HL-60 (cell line): ENCODE results near the gene TP73.

ENCODE experiments used
- POLR2AphosphoS5 ChIP-seq: IDR thresholded peaks from 2 replicates; pipeline ENCODE4 v1.6.1; 2012; ENCODE audit warnings: low read depth
- SPI1 ChIP-seq: IDR thresholded peaks from 2 replicates; pipeline ENCODE4 v1.6.1; 2012; ENCODE audit warnings: low read depth, mild to moderate bottlenecking, borderline replicate concordance
- TF ChIP-seq, protein P1 (sequence below): IDR thresholded peaks from one replicate; pipeline ENCODE4 v1.5.1; 2011; ENCODE audit warnings: low read length, control low read depth, inconsistent platforms; ENCODE audit not compliant: insufficient read depth
- TF ChIP-seq, protein P2 (sequence below): IDR thresholded peaks from 2 replicates; pipeline ENCODE4 v1.6.1; 2012; ENCODE audit warnings: low read depth; ENCODE audit not compliant: insufficient replicate concordance

DNA sequence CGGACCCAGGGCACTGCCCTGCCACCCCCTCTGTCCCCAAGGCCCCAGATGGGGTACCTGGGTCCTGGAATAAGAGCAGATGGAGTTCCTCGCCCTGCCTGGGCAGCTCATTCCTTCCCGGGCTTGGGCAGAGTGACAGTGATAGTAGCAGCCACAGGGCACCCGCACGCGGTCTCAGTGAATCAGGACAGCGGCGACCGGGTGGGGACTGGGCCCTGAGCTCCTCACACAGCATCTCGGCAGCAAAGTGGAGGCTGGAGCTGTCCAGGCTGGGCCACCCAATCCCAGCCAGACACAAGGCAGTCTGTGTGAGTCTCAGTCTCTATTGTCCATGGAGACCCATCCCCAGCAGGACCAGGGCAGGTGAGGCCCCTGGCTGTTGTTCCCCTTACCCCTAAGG, 62.5 kb downstream of the TP73 start:
- TF ChIP-seq, protein P1, sequence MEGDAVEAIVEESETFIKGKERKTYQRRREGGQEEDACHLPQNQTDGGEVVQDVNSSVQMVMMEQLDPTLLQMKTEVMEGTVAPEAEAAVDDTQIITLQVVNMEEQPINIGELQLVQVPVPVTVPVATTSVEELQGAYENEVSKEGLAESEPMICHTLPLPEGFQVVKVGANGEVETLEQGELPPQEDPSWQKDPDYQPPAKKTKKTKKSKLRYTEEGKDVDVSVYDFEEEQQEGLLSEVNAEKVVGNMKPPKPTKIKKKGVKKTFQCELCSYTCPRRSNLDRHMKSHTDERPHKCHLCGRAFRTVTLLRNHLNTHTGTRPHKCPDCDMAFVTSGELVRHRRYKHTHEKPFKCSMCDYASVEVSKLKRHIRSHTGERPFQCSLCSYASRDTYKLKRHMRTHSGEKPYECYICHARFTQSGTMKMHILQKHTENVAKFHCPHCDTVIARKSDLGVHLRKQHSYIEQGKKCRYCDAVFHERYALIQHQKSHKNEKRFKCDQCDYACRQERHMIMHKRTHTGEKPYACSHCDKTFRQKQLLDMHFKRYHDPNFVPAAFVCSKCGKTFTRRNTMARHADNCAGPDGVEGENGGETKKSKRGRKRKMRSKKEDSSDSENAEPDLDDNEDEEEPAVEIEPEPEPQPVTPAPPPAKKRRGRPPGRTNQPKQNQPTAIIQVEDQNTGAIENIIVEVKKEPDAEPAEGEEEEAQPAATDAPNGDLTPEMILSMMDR: no peak
- no peak for TF ChIP-seq POLR2AphosphoS5
- TF ChIP-seq, protein P2, sequence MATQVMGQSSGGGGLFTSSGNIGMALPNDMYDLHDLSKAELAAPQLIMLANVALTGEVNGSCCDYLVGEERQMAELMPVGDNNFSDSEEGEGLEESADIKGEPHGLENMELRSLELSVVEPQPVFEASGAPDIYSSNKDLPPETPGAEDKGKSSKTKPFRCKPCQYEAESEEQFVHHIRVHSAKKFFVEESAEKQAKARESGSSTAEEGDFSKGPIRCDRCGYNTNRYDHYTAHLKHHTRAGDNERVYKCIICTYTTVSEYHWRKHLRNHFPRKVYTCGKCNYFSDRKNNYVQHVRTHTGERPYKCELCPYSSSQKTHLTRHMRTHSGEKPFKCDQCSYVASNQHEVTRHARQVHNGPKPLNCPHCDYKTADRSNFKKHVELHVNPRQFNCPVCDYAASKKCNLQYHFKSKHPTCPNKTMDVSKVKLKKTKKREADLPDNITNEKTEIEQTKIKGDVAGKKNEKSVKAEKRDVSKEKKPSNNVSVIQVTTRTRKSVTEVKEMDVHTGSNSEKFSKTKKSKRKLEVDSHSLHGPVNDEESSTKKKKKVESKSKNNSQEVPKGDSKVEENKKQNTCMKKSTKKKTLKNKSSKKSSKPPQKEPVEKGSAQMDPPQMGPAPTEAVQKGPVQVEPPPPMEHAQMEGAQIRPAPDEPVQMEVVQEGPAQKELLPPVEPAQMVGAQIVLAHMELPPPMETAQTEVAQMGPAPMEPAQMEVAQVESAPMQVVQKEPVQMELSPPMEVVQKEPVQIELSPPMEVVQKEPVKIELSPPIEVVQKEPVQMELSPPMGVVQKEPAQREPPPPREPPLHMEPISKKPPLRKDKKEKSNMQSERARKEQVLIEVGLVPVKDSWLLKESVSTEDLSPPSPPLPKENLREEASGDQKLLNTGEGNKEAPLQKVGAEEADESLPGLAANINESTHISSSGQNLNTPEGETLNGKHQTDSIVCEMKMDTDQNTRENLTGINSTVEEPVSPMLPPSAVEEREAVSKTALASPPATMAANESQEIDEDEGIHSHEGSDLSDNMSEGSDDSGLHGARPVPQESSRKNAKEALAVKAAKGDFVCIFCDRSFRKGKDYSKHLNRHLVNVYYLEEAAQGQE: peak; percentile 67
- TF ChIP-seq SPI1: no peak
